Measurements from ENCODE around the gene LCMT1. TPM values are rescaled to one million over a fixed set of nuclear protein-coding genes. Genes with fewer than 3 reads are reported as not detected.

The LCMT1 gene
- total and polyA plus RNA-seq, 9 of the 15 experiments (the other 6 are each of a cell fraction or from before 2014, with no cell fraction given), result 20.0 to 42.8 (median 32.3) TPM

- TF ChIP-seq HBP1 (CRISPR knock-in tag; IDR thresholded peaks at IDR 0.05) (no peak), NCOR1 (IDR thresholded peaks at IDR 0.05) (no peak), GATAD2A (IDR thresholded peaks at IDR 0.05) (no peak), FOXO4 (CRISPR knock-in tag; IDR thresholded peaks at IDR 0.05) (no peak), ZBTB5 (IDR thresholded peaks at IDR 0.05) (no peak), KHSRP (IDR thresholded peaks at IDR 0.05) (no peak), POLR2AphosphoS5 (IDR thresholded peaks at IDR 0.05; ENCODE audit: control insufficient read depth, insufficient read depth, low read depth, low read length) (peak; percentile 70), MXI1 (IDR thresholded peaks at IDR 0.05; ENCODE audit: low read depth, low read length) (no peak), CCNT2 (IDR thresholded peaks at IDR 0.05; ENCODE audit: borderline replicate concordance, extremely low read depth, insufficient read length, low read depth, low read length) (peak; percentile 28), MNT (conservative IDR thresholded peaks at IDR 0.05) (0 out of 4 replicates have a peak, but pooled peaks of 1 of the 2 experiments have one; percentile 31), GATAD2B (IDR thresholded peaks at IDR 0.05; ENCODE audit: borderline replicate concordance) (no peak), ZFP1 (CRISPR knock-in tag; IDR thresholded peaks at IDR 0.05) (no peak), RHOXF2B (CRISPR knock-in tag; conservative IDR thresholded peaks at IDR 0.05) (no peak), MED1 (CRISPR knock-in tag; IDR thresholded peaks at IDR 0.05; ENCODE audit: borderline replicate concordance) (no peak), OTX1 (CRISPR knock-in tag; IDR thresholded peaks at IDR 0.05) (no peak), ZNF280A (IDR thresholded peaks at IDR 0.05; ENCODE audit: low read depth, partially characterized antibody) (no peak), BRF2 (IDR thresholded peaks at IDR 0.05; ENCODE audit: borderline replicate concordance, insufficient read depth, insufficient read length) (no peak)
Observed at GRCh38 chr16:25066747-25067631, 44.6 kb upstream of the LCMT1 start (continued).

Measured in K562 (cell line).